ENCODE measurements around the gene SLBP.

GRCh38 chr4:1758306-1759121 lies 46.4 kb upstream of the SLBP start:
- TF ChIP-seq CTCF (IDR thresholded peaks at IDR 0.05) (no peak), POLR2A (IDR thresholded peaks at IDR 0.05) (no peak)

Measured in adrenal gland (tissue), 5 donors.